ENCODE results near the gene NES. TPM values are rescaled to one million over a fixed set of nuclear protein-coding genes. Genes with fewer than 3 reads are reported as not detected.

Gene NES
- total and polyA plus RNA-seq, 2 experiments from 2014 or later, result 25.0 to 95.9 TPM

GRCh38 chr1:156708218-156708661, 31.0 kb upstream of the NES start:
- peak overlapping the region; percentile 83 for H3K4me3 Mint-ChIP-seq
- peak; percentile 92 for DNase-seq (ENCODE audit: low spot score)
- H3K9me3 Mint-ChIP-seq, result no peaks in the 10 kb centered on the region
- H3K4me1 Mint-ChIP-seq, result peaks cover 69% of the 10 kb centered on the region
- peaks cover 28% of the 10 kb centered on the region for H3K27me3 Mint-ChIP-seq (ENCODE audit: insufficient read depth, low read depth, poor library complexity)
- Histone ChIP-seq H3K79me2 (replicated peaks; ENCODE audit: insufficient read depth) (peaks cover 13% of the 10 kb centered on the region), H4K20me1 (replicated peaks; ENCODE audit: insufficient read depth) (no peaks in the 10 kb centered on the region; the same call in 1 of the 2 replicates), H3K9me2 (ENCODE audit: insufficient read depth) (no peaks in the 10 kb centered on the region), H3K4me3 (peak overlapping the region; percentile 67), H3K27ac (ENCODE audit: low read depth) (peak overlapping the region; percentile 98), H2AFZ (no peak overlapping the region), H3K4me1 (ENCODE audit: insufficient read depth) (peaks cover 76% of the 10 kb centered on the region), H3F3A (replicated peaks; ENCODE audit: low read depth) (peaks cover 33% of the 10 kb centered on the region), H3K27me3 (ENCODE audit: insufficient read depth) (peaks cover 26% of the 10 kb centered on the region), H3K36me3 (ENCODE audit: insufficient read depth) (no peaks in the 10 kb centered on the region), H3K4me2 (peak overlapping the region; percentile 92)
- H3K36me3 Mint-ChIP-seq (ENCODE audit: low read depth), result peaks cover 2% of the 10 kb centered on the region; the same call in 1 of the 3 replicates
- ATAC-seq, result peak; percentile 23
- TF ChIP-seq ZNF331 (CRISPR knock-in tag; IDR thresholded peaks at IDR 0.05; ENCODE audit: low read depth) (no peak), EZH2 (IDR thresholded peaks at IDR 0.05; ENCODE audit: low read depth, unreplicated experiment) (no peak), EZH2phosphoT487 (IDR thresholded peaks at IDR 0.05; ENCODE audit: unreplicated experiment) (no peak), NANOG (IDR thresholded peaks at IDR 0.05; ENCODE audit: borderline replicate concordance) (no peak), STAT1 (IDR thresholded peaks at IDR 0.05; ENCODE audit: unreplicated experiment) (no peak), CREB1 (CRISPR knock-in tag; IDR thresholded peaks at IDR 0.05; ENCODE audit: low read depth) (peak; percentile 73), JUNB (IDR thresholded peaks at IDR 0.05; ENCODE audit: unreplicated experiment) (no peak)
- TF ChIP-seq, protein P1, sequence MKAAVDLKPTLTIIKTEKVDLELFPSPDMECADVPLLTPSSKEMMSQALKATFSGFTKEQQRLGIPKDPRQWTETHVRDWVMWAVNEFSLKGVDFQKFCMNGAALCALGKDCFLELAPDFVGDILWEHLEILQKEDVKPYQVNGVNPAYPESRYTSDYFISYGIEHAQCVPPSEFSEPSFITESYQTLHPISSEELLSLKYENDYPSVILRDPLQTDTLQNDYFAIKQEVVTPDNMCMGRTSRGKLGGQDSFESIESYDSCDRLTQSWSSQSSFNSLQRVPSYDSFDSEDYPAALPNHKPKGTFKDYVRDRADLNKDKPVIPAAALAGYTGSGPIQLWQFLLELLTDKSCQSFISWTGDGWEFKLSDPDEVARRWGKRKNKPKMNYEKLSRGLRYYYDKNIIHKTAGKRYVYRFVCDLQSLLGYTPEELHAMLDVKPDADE (IDR thresholded peaks at IDR 0.05), result no peak
- TF ChIP-seq, protein P2, sequence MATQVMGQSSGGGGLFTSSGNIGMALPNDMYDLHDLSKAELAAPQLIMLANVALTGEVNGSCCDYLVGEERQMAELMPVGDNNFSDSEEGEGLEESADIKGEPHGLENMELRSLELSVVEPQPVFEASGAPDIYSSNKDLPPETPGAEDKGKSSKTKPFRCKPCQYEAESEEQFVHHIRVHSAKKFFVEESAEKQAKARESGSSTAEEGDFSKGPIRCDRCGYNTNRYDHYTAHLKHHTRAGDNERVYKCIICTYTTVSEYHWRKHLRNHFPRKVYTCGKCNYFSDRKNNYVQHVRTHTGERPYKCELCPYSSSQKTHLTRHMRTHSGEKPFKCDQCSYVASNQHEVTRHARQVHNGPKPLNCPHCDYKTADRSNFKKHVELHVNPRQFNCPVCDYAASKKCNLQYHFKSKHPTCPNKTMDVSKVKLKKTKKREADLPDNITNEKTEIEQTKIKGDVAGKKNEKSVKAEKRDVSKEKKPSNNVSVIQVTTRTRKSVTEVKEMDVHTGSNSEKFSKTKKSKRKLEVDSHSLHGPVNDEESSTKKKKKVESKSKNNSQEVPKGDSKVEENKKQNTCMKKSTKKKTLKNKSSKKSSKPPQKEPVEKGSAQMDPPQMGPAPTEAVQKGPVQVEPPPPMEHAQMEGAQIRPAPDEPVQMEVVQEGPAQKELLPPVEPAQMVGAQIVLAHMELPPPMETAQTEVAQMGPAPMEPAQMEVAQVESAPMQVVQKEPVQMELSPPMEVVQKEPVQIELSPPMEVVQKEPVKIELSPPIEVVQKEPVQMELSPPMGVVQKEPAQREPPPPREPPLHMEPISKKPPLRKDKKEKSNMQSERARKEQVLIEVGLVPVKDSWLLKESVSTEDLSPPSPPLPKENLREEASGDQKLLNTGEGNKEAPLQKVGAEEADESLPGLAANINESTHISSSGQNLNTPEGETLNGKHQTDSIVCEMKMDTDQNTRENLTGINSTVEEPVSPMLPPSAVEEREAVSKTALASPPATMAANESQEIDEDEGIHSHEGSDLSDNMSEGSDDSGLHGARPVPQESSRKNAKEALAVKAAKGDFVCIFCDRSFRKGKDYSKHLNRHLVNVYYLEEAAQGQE (IDR thresholded peaks at IDR 0.05; ENCODE audit: unreplicated experiment), result no peak
- TF ChIP-seq, protein P3, sequence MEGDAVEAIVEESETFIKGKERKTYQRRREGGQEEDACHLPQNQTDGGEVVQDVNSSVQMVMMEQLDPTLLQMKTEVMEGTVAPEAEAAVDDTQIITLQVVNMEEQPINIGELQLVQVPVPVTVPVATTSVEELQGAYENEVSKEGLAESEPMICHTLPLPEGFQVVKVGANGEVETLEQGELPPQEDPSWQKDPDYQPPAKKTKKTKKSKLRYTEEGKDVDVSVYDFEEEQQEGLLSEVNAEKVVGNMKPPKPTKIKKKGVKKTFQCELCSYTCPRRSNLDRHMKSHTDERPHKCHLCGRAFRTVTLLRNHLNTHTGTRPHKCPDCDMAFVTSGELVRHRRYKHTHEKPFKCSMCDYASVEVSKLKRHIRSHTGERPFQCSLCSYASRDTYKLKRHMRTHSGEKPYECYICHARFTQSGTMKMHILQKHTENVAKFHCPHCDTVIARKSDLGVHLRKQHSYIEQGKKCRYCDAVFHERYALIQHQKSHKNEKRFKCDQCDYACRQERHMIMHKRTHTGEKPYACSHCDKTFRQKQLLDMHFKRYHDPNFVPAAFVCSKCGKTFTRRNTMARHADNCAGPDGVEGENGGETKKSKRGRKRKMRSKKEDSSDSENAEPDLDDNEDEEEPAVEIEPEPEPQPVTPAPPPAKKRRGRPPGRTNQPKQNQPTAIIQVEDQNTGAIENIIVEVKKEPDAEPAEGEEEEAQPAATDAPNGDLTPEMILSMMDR (conservative IDR thresholded peaks at IDR 0.05; ENCODE audit: low read depth in 2 of 2), result no peak
- TF ChIP-seq, protein P4, sequence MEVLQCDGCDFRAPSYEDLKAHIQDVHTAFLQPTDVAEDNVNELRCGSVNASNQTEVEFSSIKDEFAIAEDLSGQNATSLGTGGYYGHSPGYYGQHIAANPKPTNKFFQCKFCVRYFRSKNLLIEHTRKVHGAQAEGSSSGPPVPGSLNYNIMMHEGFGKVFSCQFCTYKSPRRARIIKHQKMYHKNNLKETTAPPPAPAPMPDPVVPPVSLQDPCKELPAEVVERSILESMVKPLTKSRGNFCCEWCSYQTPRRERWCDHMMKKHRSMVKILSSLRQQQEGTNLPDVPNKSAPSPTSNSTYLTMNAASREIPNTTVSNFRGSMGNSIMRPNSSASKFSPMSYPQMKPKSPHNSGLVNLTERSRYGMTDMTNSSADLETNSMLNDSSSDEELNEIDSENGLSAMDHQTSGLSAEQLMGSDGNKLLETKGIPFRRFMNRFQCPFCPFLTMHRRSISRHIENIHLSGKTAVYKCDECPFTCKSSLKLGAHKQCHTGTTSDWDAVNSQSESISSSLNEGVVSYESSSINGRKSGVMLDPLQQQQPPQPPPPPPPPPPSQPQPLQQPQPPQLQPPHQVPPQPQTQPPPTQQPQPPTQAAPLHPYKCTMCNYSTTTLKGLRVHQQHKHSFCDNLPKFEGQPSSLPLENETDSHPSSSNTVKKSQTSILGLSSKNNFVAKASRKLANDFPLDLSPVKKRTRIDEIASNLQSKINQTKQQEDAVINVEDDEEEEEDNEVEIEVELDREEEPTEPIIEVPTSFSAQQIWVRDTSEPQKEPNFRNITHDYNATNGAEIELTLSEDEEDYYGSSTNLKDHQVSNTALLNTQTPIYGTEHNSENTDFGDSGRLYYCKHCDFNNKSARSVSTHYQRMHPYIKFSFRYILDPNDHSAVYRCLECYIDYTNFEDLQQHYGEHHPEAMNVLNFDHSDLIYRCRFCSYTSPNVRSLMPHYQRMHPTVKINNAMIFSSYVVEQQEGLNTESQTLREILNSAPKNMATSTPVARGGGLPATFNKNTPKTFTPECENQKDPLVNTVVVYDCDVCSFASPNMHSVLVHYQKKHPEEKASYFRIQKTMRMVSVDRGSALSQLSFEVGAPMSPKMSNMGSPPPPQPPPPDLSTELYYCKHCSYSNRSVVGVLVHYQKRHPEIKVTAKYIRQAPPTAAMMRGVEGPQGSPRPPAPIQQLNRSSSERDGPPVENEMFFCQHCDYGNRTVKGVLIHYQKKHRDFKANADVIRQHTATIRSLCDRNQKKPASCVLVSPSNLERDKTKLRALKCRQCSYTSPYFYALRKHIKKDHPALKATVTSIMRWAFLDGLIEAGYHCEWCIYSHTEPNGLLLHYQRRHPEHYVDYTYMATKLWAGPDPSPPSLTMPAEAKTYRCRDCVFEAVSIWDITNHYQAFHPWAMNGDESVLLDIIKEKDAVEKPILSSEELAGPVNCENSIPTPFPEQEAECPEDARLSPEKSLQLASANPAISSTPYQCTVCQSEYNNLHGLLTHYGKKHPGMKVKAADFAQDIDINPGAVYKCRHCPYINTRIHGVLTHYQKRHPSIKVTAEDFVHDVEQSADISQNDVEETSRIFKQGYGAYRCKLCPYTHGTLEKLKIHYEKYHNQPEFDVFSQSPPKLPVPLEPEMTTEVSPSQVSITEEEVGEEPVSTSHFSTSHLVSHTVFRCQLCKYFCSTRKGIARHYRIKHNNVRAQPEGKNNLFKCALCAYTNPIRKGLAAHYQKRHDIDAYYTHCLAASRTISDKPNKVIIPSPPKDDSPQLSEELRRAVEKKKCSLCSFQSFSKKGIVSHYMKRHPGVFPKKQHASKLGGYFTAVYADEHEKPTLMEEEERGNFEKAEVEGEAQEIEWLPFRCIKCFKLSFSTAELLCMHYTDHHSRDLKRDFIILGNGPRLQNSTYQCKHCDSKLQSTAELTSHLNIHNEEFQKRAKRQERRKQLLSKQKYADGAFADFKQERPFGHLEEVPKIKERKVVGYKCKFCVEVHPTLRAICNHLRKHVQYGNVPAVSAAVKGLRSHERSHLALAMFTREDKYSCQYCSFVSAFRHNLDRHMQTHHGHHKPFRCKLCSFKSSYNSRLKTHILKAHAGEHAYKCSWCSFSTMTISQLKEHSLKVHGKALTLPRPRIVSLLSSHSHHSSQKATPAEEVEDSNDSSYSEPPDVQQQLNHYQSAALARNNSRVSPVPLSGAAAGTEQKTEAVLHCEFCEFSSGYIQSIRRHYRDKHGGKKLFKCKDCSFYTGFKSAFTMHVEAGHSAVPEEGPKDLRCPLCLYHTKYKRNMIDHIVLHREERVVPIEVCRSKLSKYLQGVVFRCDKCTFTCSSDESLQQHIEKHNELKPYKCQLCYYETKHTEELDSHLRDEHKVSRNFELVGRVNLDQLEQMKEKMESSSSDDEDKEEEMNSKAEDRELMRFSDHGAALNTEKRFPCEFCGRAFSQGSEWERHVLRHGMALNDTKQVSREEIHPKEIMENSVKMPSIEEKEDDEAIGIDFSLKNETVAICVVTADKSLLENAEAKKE (CRISPR knock-in tag; IDR thresholded peaks at IDR 0.05), result 0 out of 2 replicates have a peak, but pooled peaks have one; percentile 18
- peak overlapping the region; percentile 77 for H3K27ac Mint-ChIP-seq
